ENCODE results near the gene CFL1. TPM values are rescaled to one million over a fixed set of nuclear protein-coding genes. Genes with fewer than 3 reads are reported as not detected.

The CFL1 gene
- total RNA-seq (2021; fragmentation: NEBNext Ultra II Directional; extraction: Animal tissue kit (Norgen Biotek cat#: 25700)) (1,252 and 1,270 TPM in 2 replicates), polyA plus RNA-seq (2011; rRNA removed) (1,365 and 1,809 TPM in 2 replicates), polyA minus RNA-seq (2011; rRNA and poly(A)+ RNA removed) (1,332 and 1,357 TPM in 2 replicates)
- polyA plus RNA-seq (2011; cell fraction: cytosol; rRNA removed), result 1,336 TPM
- polyA plus RNA-seq (2011; cell fraction: nucleus; rRNA removed), result 788 TPM
- 1,064 to 1,459 TPM (median 1,329 TPM) in 4 replicates for polyA plus RNA-seq (2012, experiment 1 of 2)
- polyA plus RNA-seq (2012, experiment 2 of 2), result 1,254 TPM
- 989 TPM for polyA plus RNA-seq (2013, experiment 1 of 2)
- polyA plus RNA-seq (2013, experiment 2 of 2), result 932 TPM
- polyA minus RNA-seq (2011; cell fraction: cytosol; rRNA and poly(A)+ RNA removed), result 622 TPM
- polyA minus RNA-seq (2011; cell fraction: nucleus; rRNA and poly(A)+ RNA removed), result 426 TPM
- long read RNA-seq, experiment 1, transcript CFL1-210 (2 exons, 1,509 nt), result minor isoform, 13 of 1,662 reads
- long read RNA-seq, experiment 1, transcript CFL1-201 (4 exons, 1,234 nt), result major isoform, 834 of 1,662 reads
- long read RNA-seq, experiment 1, transcript CFL1-209 (3 exons, 647 nt), result minor isoform, 609 of 1,662 reads
- long read RNA-seq, experiment 1, partial matches to known transcripts, result 48 of 1,662 reads
- long read RNA-seq, experiment 1, other reads (novel, unspliced or antisense), result 155 of 1,662 reads
- long read RNA-seq, experiment 2, transcript CFL1-202 (4 exons, 860 nt), result minor isoform, 10 of 3,103 reads
- long read RNA-seq, experiment 2, transcript CFL1-201 (4 exons, 1,234 nt), result major isoform, 2,609 of 3,103 reads
- long read RNA-seq, experiment 2, transcript CFL1-209 (3 exons, 647 nt), result minor isoform, 464 of 3,103 reads
- long read RNA-seq, experiment 2, partial matches to known transcripts, result 2 of 3,103 reads
- long read RNA-seq, experiment 2, other reads (novel, unspliced or antisense), result 12 of 3,103 reads

DNA sequence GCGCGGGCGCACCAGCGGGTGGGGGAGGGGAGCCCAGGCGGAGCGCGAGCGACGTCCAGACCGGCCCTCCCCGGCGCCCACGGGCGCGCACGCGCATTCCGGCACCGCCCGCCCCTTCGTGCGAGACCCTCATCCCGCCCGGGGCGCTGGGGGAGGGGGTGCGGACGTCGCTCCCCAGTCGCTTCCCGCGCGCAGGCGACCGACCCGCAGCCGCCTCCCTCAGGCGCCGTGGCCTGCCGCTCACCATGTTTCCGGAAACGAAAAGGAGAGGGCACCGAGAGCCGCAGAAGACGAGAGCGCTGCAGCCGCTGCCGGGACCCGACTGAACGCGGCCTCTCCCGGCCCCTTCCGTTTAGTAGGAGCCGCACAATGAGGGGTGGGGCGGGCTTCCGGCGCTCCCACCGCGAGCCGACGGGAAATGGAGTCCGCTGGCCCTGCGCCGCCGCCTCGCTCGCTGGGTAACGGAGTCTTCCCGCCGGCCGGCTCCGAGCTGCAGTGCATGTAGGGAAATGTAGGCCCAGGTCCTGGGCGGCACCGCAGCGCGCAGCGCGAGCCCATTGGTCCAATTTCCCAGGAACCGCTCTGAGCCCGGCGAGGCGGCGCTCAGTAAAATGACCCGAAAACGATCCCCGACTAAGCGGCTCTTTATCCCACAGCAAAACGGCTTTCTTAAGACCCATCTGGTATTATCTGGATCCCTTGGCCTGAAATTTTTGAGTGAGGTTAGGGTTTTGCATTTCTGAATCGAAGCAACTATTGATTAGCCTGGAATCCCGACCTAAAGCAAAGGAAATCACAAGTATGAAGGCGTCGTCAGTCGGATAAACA, at the start of gene CFL1:
Gene CFL1 (minus strand): TSS at position 328 of the 828 bp plus-strand sequence. CDS start 81 bp downstream, at position 247.
- Histone ChIP-seq H4K5ac (ENCODE audit: insufficient read length, low read depth, low read length) (peak within 1 kb of the TSS; percentile 71), H3K27me3 (replicated peaks in 1 of 4; ENCODE audit: control insufficient read depth in 3 of 4, extremely low read depth in 1 of 4, insufficient read depth in 3 of 4, low read length in 3 of 4) (no peaks in the 10 kb centered on the region), H3K36me3 (ENCODE audit: control insufficient read depth in 2 of 4, insufficient read depth in 4 of 4, low read length in 3 of 4) (peaks cover 17 to 31% (median 26%) of the 10 kb centered on the region in 4 experiments), H3K4me3 (ENCODE audit: extremely low read depth in 1 of 4, insufficient read depth in 2 of 4, low read depth in 3 of 4, low read length in 4 of 4) (peak within 1 kb of the TSS; percentile 86 to 96 (median 91)), H4K20me1 (replicated peaks in 1 of 2; ENCODE audit: control insufficient read depth in 1 of 2, insufficient read depth in 2 of 2, low read length in 2 of 2) (peaks cover 27 to 29% of the 10 kb centered on the region in 2 experiments), H3K4me1 (replicated peaks in 1 of 4; ENCODE audit: control insufficient read depth in 3 of 4, insufficient read depth in 4 of 4, low read length in 3 of 4) (peaks cover 0 to 15% (median 6%) of the 10 kb centered on the region in 4 experiments; a peak in 5 of 7 replicates), H2BK15ac (ENCODE audit: low read length) (no peak within 1 kb of the TSS), H3K23ac (ENCODE audit: insufficient read length) (no peak within 1 kb of the TSS), H3K79me2 (ENCODE audit: control insufficient read depth in 1 of 2, insufficient read depth in 2 of 2, low read length in 2 of 2) (peaks cover 15 to 41% of the 10 kb centered on the region in 2 experiments), H3K4me2 (ENCODE audit: insufficient read depth in 1 of 2, low read depth in 2 of 2, low read length in 2 of 2) (peak within 1 kb of the TSS; percentile 95 to 97), H2AFZ (ENCODE audit: low read length) (peak within 1 kb of the TSS; percentile 65; the same call in 1 of the 2 replicates), H3K27ac (ENCODE audit: low read depth, low read length) (peak within 1 kb of the TSS; percentile 82), H3K18ac (ENCODE audit: extremely low read depth, low read length) (peak within 1 kb of the TSS; percentile 65), H3K23me2 (ENCODE audit: low read depth, low read length) (peaks cover 19% of the 10 kb centered on the region), H2AK5ac (ENCODE audit: low read depth, low read length) (peak within 1 kb of the TSS; percentile 61; the same call in 1 of the 2 replicates), H2BK120ac (replicated peaks; ENCODE audit: low read depth, low read length) (no peak within 1 kb of the TSS), H3K14ac (ENCODE audit: insufficient read length) (no peak within 1 kb of the TSS), H4K91ac (replicated peaks; ENCODE audit: insufficient read length, low read length) (peak within 1 kb of the TSS; percentile 77), H2BK12ac (ENCODE audit: low read depth, low read length) (no peak within 1 kb of the TSS), H3K79me1 (ENCODE audit: low read depth, low read length) (peaks cover 20% of the 10 kb centered on the region), H3K9ac (replicated peaks in 1 of 4; ENCODE audit: extremely low read depth in 1 of 4, low read depth in 3 of 4, low read length in 3 of 4) (peak within 1 kb of the TSS; percentile 87 to 90 (median 88)), H4K8ac (ENCODE audit: extremely low read depth, insufficient read depth, low read length) (peak within 1 kb of the TSS; percentile 95), H3K56ac (replicated peaks; ENCODE audit: insufficient read length, low read depth, low read length) (peak within 1 kb of the TSS; percentile 48), H3K4ac (replicated peaks; ENCODE audit: insufficient read length, low read depth, low read length) (peak within 1 kb of the TSS; percentile 63), H3K9me3 (ENCODE audit: insufficient read depth in 2 of 2, low read depth in 1 of 2, low read length in 1 of 2) (no peaks in the 10 kb centered on the region), H2BK5ac (ENCODE audit: low read depth, low read length) (peak within 1 kb of the TSS; percentile 95), H2BK20ac (ENCODE audit: low read length) (no peak within 1 kb of the TSS)
- FAIRE-seq (no peak), DNase-seq (ENCODE audit: low read depth in 1 of 2, low spot score in 2 of 2) (peak; percentile 93 to 96)
- ChIA-PET POLR2A (ENCODE audit: partially characterized antibody) (interaction anchor here (0.6 to 39.7 kb wide), 29 partner anchors 2 to 243 kb away, joined by 3 to 1071 read pairs (median 4); partner anchors contain the start of genes AP5B1, CCDC85B, CFL1 and CTSW), CTCF (ENCODE audit: partially characterized antibody) (interaction anchor here (0.7 to 9.9 kb wide), 7 partner anchors 9 to 88 kb away, joined by 3 to 191 read pairs (median 29); partner anchors contain the start of genes CCDC85B, CTSW and FIBP)
- 1% methylated on average over 53 of the region's 92 CpGs; no CpG with 5 or more reads in 1 of the 2 experiments for WGBS, 2 experiments (ENCODE audit: extremely low coverage in 1 of 2, insufficient coverage in 1 of 2, insufficient read length in 1 of 2, insufficient replicate concordance in 2 of 2, low coverage in 1 of 2, low lambda C conversion rate in 2 of 2, missing lambda C conversion rate in 1 of 2)
- TF ChIP-seq CBX5 (IDR thresholded peaks at IDR 0.05; ENCODE audit: low read depth, low read length), result no peak
- no peak for TF ChIP-seq SUZ12 (IDR thresholded peaks at IDR 0.05; ENCODE audit: low read length)
- TF ChIP-seq TAF7 (optimal IDR thresholded peaks at IDR 0.05; ENCODE audit: borderline replicate concordance, low read depth, low read length), result peak; percentile 99
- TF ChIP-seq POU5F1 (IDR thresholded peaks at IDR 0.05; ENCODE audit: low read depth, low read length), result no peak
- peak; percentile 23 to 86; a peak in 3 of 4 replicates for TF ChIP-seq SIN3A (conservative IDR thresholded peaks at IDR 0.05 in 1 of 2, IDR thresholded peaks at IDR 0.05 in 1 of 2; ENCODE audit: low read depth in 1 of 2, low read length in 2 of 2)

Data from H1 (cell line).